ENCODE results near the gene ABAT.

ABAT gene

GRCh38 chr16:8674413-8675022 is at the start of gene ABAT:
ABAT (plus strand) TSS chr16:8674617; CDS start chr16:8735740, 61,123 bp downstream.
- DNase-seq (ENCODE audit: low read depth in 2 of 2), result peak; percentile 70 to 81

GRCh38 chr16:8625491-8626087 is 48.8 kb upstream of the ABAT start:
- no peak for DNase-seq (ENCODE audit: low read depth in 2 of 2)

GRCh38 chr16:8626946-8627345 is 47.5 kb upstream of the ABAT start:
- no peak for DNase-seq (ENCODE audit: low read depth in 2 of 2)

GRCh38 chr16:8627456-8627855 is 47.0 kb upstream of the ABAT start:
- no peak for DNase-seq (ENCODE audit: low read depth in 2 of 2)

GRCh38 chr16:8628981-8629725 is 45.3 kb upstream of the ABAT start:
- DNase-seq (ENCODE audit: low read depth in 2 of 2), result no peak

GRCh38 chr16:8630255-8630953 is 44.0 kb upstream of the ABAT start:
- DNase-seq (ENCODE audit: low read depth in 2 of 2), result no peak

- DNase-seq (ENCODE audit: low read depth in 2 of 2), result no peak
Observed at GRCh38 chr16:8631373-8631772, 43.0 kb upstream of the ABAT start.

- no peak for DNase-seq (ENCODE audit: low read depth in 2 of 2)
Observed at GRCh38 chr16:8631818-8632465, 42.5 kb upstream of the ABAT start.

GRCh38 chr16:8632675-8633182 is 41.7 kb upstream of the ABAT start:
- no peak for DNase-seq (ENCODE audit: low read depth in 2 of 2)

GRCh38 chr16:8634991-8635736 is 39.3 kb upstream of the ABAT start:
- DNase-seq (ENCODE audit: low read depth in 2 of 2), result no peak

- no peak for DNase-seq (ENCODE audit: low read depth in 2 of 2)
Observed at GRCh38 chr16:8639694-8640093, 34.7 kb upstream of the ABAT start.

GRCh38 chr16:8641671-8642070 is 32.7 kb upstream of the ABAT start:
- DNase-seq (ENCODE audit: low read depth in 2 of 2), result no peak

GRCh38 chr16:8642146-8642545 is 32.3 kb upstream of the ABAT start:
- no peak for DNase-seq (ENCODE audit: low read depth in 2 of 2)

GRCh38 chr16:8644211-8645140 is 29.9 kb upstream of the ABAT start:
- DNase-seq (ENCODE audit: low read depth in 2 of 2), result no peak

- DNase-seq (ENCODE audit: low read depth in 2 of 2), result no peak
Observed at GRCh38 chr16:8645141-8645521, 29.3 kb upstream of the ABAT start.

GRCh38 chr16:8645831-8646230 is 28.6 kb upstream of the ABAT start:
- no peak for DNase-seq (ENCODE audit: low read depth in 2 of 2)

GRCh38 chr16:8646326-8647053 is 27.9 kb upstream of the ABAT start:
- DNase-seq (ENCODE audit: low read depth in 2 of 2), result no peak

GRCh38 chr16:8647721-8648318 is 26.6 kb upstream of the ABAT start:
- no peak for DNase-seq (ENCODE audit: low read depth in 2 of 2)

- DNase-seq (ENCODE audit: low read depth in 2 of 2), result no peak
Observed at GRCh38 chr16:8648877-8649276, 25.5 kb upstream of the ABAT start.

Measured in stimulated activated CD8-positive, alpha-beta memory T cell treated with anti-CD3 and anti-CD28 coated beads, Interleukin-7, amount 100 ng/mL, for 1 hour (primary cell).